GM12878 (cell line): ENCODE measurements around the gene CSTPP1. TPM values are rescaled to one million over a fixed set of nuclear protein-coding genes. Genes with fewer than 3 reads are reported as not detected.

Experiments
- ATAC-seq: fragments of 200-7000 bp; cut with Tn5 transposase; 3 replicates; pipeline ENCODE4 v1.9.1; 2020; ENCODE audit warnings: mild to moderate bottlenecking, moderate library complexity
- BruUV-seq: library from RNA; stranded (reverse); fragments of 400-500 nt; replicated peaks from 2 replicates; lab custom pipeline; 2021; lab: Mats Ljungman, UMichigan
- CTCF ChIA-PET: fragments of 300-600 bp; sonication (Branson Sonifier 250); formaldehyde crosslinking; extraction: SDS; loops from one replicate; lab custom pipeline; 2021; ENCODE audit warnings: inconsistent platforms; lab: Yijun Ruan, JAX
- POLR2A ChIA-PET: fragments of 350-600 bp; formaldehyde crosslinking; extraction: SDS; loops from one replicate; lab custom pipeline; 2021; ENCODE audit warnings: inconsistent platforms; lab: Charles Lee
- RAD21 ChIA-PET: fragments of 300-600 bp; sonication (Branson Sonifier 250); formaldehyde crosslinking; loops from one replicate; lab custom pipeline; 2023; ENCODE audit warnings: antibody characterized with exemption; ENCODE audit not compliant: unreplicated experiment; lab: Charles Lee
- SMC1A ChIA-PET: fragments of 300-600 bp; sonication (Branson Sonifier 250); formaldehyde crosslinking; loops from one replicate; lab custom pipeline; 2023; ENCODE audit not compliant: unreplicated experiment, uncharacterized antibody; lab: Charles Lee
- DNase-seq: peaks from one replicate; pipeline ENCODE4 v3.0.0-alpha.2; 2011; ENCODE audit warnings: low read depth, low spot score
- FAIRE-seq: peaks from 3 replicates; lab custom pipeline; 2011; peaks lifted over from hg19 to GRCh38; lab: Jason Lieb, UNC
- H2AFZ ChIP-seq: 2 replicates; pipeline ENCODE4 v1.6.0; 2011; ENCODE audit warnings: low read depth, low read length, control low read depth; ENCODE audit not compliant: control insufficient read depth
- H3K27ac ChIP-seq: 2 replicates; pipeline ENCODE4 v1.5.1; 2011; ENCODE audit warnings: control low read depth; ENCODE audit not compliant: control insufficient read depth, insufficient read depth
- H3K27me3 ChIP-seq, 2 experiments: replicated peaks in 1 of 2; 2 replicates each; pipeline versions ENCODE4 v1.6.0 to v1.6.1; 2011; ENCODE audit warnings: low read length in 1 of 2; ENCODE audit not compliant: control insufficient read depth in 2 of 2, insufficient read depth in 2 of 2
- H3K36me3 ChIP-seq, 2 experiments: 2 replicates each; pipeline ENCODE4 v1.5.1; 2011; ENCODE audit warnings: low read length in 1 of 2; ENCODE audit not compliant: control insufficient read depth in 2 of 2, insufficient read depth in 2 of 2
- H3K4me1 ChIP-seq: 2 replicates; pipeline ENCODE4 v1.6.1; 2011; ENCODE audit warnings: mild to moderate bottlenecking, low read length, moderate library complexity, mixed read lengths; ENCODE audit not compliant: control insufficient read depth, insufficient read depth
- H3K4me2 ChIP-seq: 2 replicates; pipeline ENCODE4 v1.6.0; 2011; ENCODE audit warnings: control low read depth; ENCODE audit not compliant: control insufficient read depth, insufficient read depth
- H3K4me3 ChIP-seq: fragments of 200-600 bp; sonication (generic); 2 replicates; pipeline ENCODE4 v1.5.1; 2016
- H3K79me2 ChIP-seq: 2 replicates; pipeline ENCODE4 v1.6.0; 2011; ENCODE audit warnings: low read length; ENCODE audit not compliant: control insufficient read depth, insufficient read depth
- H3K9ac ChIP-seq: 2 replicates; pipeline ENCODE4 v1.8.0; 2011; ENCODE audit warnings: low read length, control low read depth, mixed read lengths; ENCODE audit not compliant: control insufficient read depth, insufficient read depth
- H3K9me3 ChIP-seq: replicated peaks from 3 replicates; pipeline ENCODE4 v1.5.1; 2011; ENCODE audit warnings: mild to moderate bottlenecking, low read length; ENCODE audit not compliant: control insufficient read depth, insufficient read depth
- H4K20me1 ChIP-seq: 2 replicates; pipeline ENCODE4 v1.6.0; 2011; ENCODE audit not compliant: control insufficient read depth, insufficient read depth
- BCL11A ChIP-seq: IDR thresholded peaks from 2 replicates; pipeline ENCODE4 v1.6.1; 2011; ENCODE audit warnings: low read depth, low read length
- BMI1 ChIP-seq: fragments of 450-650 bp; IDR thresholded peaks from 2 replicates; pipeline ENCODE4 v1.6.1; 2016; ENCODE audit warnings: mild to moderate bottlenecking, moderate library complexity, borderline replicate concordance
- CBX3 ChIP-seq: fragments of 200-600 bp; sonication (generic); IDR thresholded peaks from 2 replicates; pipeline ENCODE4 v1.6.1; 2016; ENCODE audit warnings: low read depth, borderline replicate concordance
- CREM ChIP-seq: IDR thresholded peaks from 2 replicates; pipeline ENCODE4 v1.6.1; 2014; ENCODE audit warnings: antibody characterized with exemption, low read depth
- CTCF ChIP-seq, 3 experiments: IDR thresholded peaks in 2 of 3; conservative IDR thresholded peaks in 1 of 3; 2 replicates each; pipeline ENCODE4 v1.5.1; 2011; ENCODE audit warnings: low read depth in 3 of 3, low read length in 3 of 3, mild to moderate bottlenecking in 3 of 3, control low read depth in 2 of 3, moderate library complexity in 2 of 3, inconsistent platforms in 1 of 3, mixed read lengths in 1 of 3; ENCODE audit not compliant: control insufficient read depth in 2 of 3, insufficient read depth in 1 of 3; ENCODE audit errors: extremely low read depth in 1 of 3
- CUX1 ChIP-seq: IDR thresholded peaks from 2 replicates; pipeline ENCODE4 v1.6.1; 2012; ENCODE audit warnings: improper control_type of control experiment, low read depth, low read length; ENCODE audit not compliant: insufficient replicate concordance
- PBX3 ChIP-seq: IDR thresholded peaks from 2 replicates; pipeline ENCODE4 v1.6.1; 2011; ENCODE audit warnings: mild to moderate bottlenecking, low read depth, low read length, moderate library complexity; ENCODE audit not compliant: insufficient replicate concordance
- RB1 ChIP-seq: fragments of 450-650 bp; formaldehyde crosslinking; IDR thresholded peaks from 2 replicates; pipeline ENCODE4 v1.6.1; 2017; ENCODE audit warnings: mild to moderate bottlenecking, borderline replicate concordance
- USF2 ChIP-seq: IDR thresholded peaks from 2 replicates; pipeline ENCODE4 v1.6.1; 2011; ENCODE audit warnings: low read depth, low read length, improper control_type of control experiment, borderline replicate concordance
- ZBED1 ChIP-seq: IDR thresholded peaks from 2 replicates; pipeline ENCODE4 v1.6.1; 2016; ENCODE audit warnings: borderline replicate concordance
- WGBS: methylation state at CpG from one replicate; pipeline ENCODE4 v1.1.6; 2016; ENCODE audit warnings: low lambda C conversion rate; ENCODE audit not compliant: insufficient replicate concordance, insufficient coverage; ENCODE audit errors: missing lambda C conversion rate; 5-methylcytosine and 5-hydroxymethylcytosine counted together
- in situ Hi-C: fragments of 300-500 bp; cut with MboI; formaldehyde crosslinking; loops from 9 replicates; pipeline ENCODE4 v1.14.3; 2018; ENCODE audit warnings: mixed read lengths
- intact Hi-C: fragments of 100-400 bp; cut with micrococcal nuclease; formaldehyde crosslinking; loops from one replicate; pipeline ENCODE4 v1.14.2; 2022; ENCODE audit not compliant: unreplicated experiment
- polyA plus RNA-seq, 11 experiments: library from polyadenylated mRNA; depleted of rRNA in 4 of 11; unstranded in 6 of 11; stranded (reverse) in 5 of 11; fragments of >200 nt; fragmentation: Nextera tagmentation in 4 of 11; fragmentation: Illumina TruSeq in 1 of 11; extraction: Ambion mirVana in 4 of 11; extraction: Trizol in 1 of 11; gene quantifications; 1 replicate in 1 of 11; 2 replicates in 10 of 11; pipeline versions ENCODE4 v1.2.1 to v1.2.3, GENCODE V29; 2011 to 2016; ENCODE audit warnings: inconsistent platforms in 2 of 11, missing spikeins in 2 of 11, low read depth in 1 of 11
- total RNA-seq, 4 experiments: library from RNA; depleted of rRNA in 3 of 4; stranded (reverse); fragments of >200 nt in 3 of 4; fragmentation: Illumina TruSeq in 1 of 4; extraction: Trizol in 1 of 4; gene quantifications; 2 replicates each; pipeline versions ENCODE4 v1.2.1 to v1.2.3, GENCODE V29; 2013 to 2021

The CSTPP1 gene
- total and polyA plus RNA-seq, 10 of the 15 experiments (the other 5 are each of a cell fraction or from before 2014, with no cell fraction given): 7.1 to 23.4 (median 17.5) TPM

GRCh38 chr11:47028195-47029093 lies 91.9 kb downstream of the CSTPP1 start (continued):
- TF ChIP-seq PBX3: no peak
- TF ChIP-seq, all 136 proteins: peak for 0

- H3K9me3 ChIP-seq: no peaks in the 10 kb centered on the region
- no peak overlapping the region for H3K27ac ChIP-seq
- intact Hi-C loops (no loop called here), in situ Hi-C loops (no loop called here)
- no peaks in the 10 kb centered on the region for H3K36me3 ChIP-seq
- ChIA-PET SMC1A (interaction anchor here (1.8 kb wide), 1 partner anchor 13 kb away, joined by 6 read pairs; no protein-coding TSS in a partner anchor), CTCF (no interaction called here), RAD21 (no interaction called here)
- DNase-seq: no peak
- no peak overlapping the region for H3K4me3 ChIP-seq
- no peak overlapping the region for H3K9ac ChIP-seq
- H3K4me1 ChIP-seq: no peaks in the 10 kb centered on the region
- no peak for FAIRE-seq
- no peaks in the 10 kb centered on the region for H3K79me2 ChIP-seq
- H4K20me1 ChIP-seq: no peaks in the 10 kb centered on the region
- BruUV-seq: no TSS peak
- no peak overlapping the region for H2AFZ ChIP-seq
- H3K27me3 ChIP-seq: no peaks in the 10 kb centered on the region
- no peak for TF ChIP-seq RB1
- no peak for TF ChIP-seq CTCF (IDR thresholded peaks at IDR 0.05 in 2 of 3, conservative IDR thresholded peaks at IDR 0.05 in 1 of 3; ENCODE audit: control insufficient read depth in 2 of 3, extremely low read depth in 1 of 3, insufficient read depth in 1 of 3, low read depth in 3 of 3, low read length in 3 of 3)
- no peak for TF ChIP-seq ZBED1
- TF ChIP-seq USF2: no peak
- TF ChIP-seq CBX3: no peak
- TF ChIP-seq CREM: no peak
- TF ChIP-seq CUX1: no peak
- no peak for TF ChIP-seq BMI1
- no peak for TF ChIP-seq BCL11A
- TF ChIP-seq, all 136 proteins: peak for 0
- no peak for ATAC-seq
- POLR2A ChIA-PET: no interaction called here
- H3K4me2 ChIP-seq: no peak overlapping the region
- WGBS: 96% methylated on average over 2 of the region's 2 CpGs
Measured at GRCh38 chr11:47033439-47033838, 96.9 kb downstream of the CSTPP1 start.
